IMR-90 (cell line): Measurements from ENCODE around the gene AJUBA. TPM values are rescaled to one million over a fixed set of nuclear protein-coding genes. Genes with fewer than 3 reads are reported as not detected.

Experiments used
- ATAC-seq: fragments of 200-7000 bp; cut with Tn5 transposase; 2 replicates; pipeline ENCODE4 v1.9.1; 2020; ENCODE audit warnings: low read depth, mild to moderate bottlenecking, moderate library complexity
- BruUV-seq: library from RNA; stranded (reverse); fragments of 400-500 nt; replicated peaks from 2 replicates; lab custom pipeline; 2021; lab: Mats Ljungman, UMichigan
- CTCF ChIA-PET: fragments of 300-600 bp; formaldehyde crosslinking; extraction: SDS; loops from one replicate; lab custom pipeline; 2021; ENCODE audit warnings: antibody characterized with exemption; lab: Yijun Ruan, JAX
- POLR2A ChIA-PET: fragments of 300-600 bp; sonication (Branson Sonifier 250); formaldehyde crosslinking; loops from one replicate; lab custom pipeline; 2022; ENCODE audit warnings: antibody characterized with exemption; ENCODE audit not compliant: unreplicated experiment; lab: Charles Lee
- DNase-seq: peaks from one replicate; pipeline ENCODE4 v3.0.0; 2013
- H2AFZ ChIP-seq: replicated peaks from 2 replicates; pipeline ENCODE3; 2013; ENCODE audit warnings: low read length, mild to moderate bottlenecking; ENCODE audit not compliant: poor library complexity
- H2AK5ac ChIP-seq: 2 replicates; pipeline ENCODE4 v1.6.1; 2013; ENCODE audit warnings: low read depth, low read length, inconsistent platforms
- H2AK9ac ChIP-seq: replicated peaks from 2 replicates; pipeline ENCODE3; 2013; ENCODE audit warnings: mild to moderate bottlenecking, low read depth, low read length, moderate library complexity; ENCODE audit not compliant: poor library complexity
- H2BK120ac ChIP-seq: 2 replicates; pipeline ENCODE4 v1.6.1; 2013; ENCODE audit warnings: low read depth, low read length, inconsistent platforms
- H2BK15ac ChIP-seq: 3 replicates; pipeline ENCODE4 v1.6.1; 2013; ENCODE audit warnings: low read depth, low read length, inconsistent platforms
- H2BK20ac ChIP-seq: 2 replicates; pipeline ENCODE4 v1.6.1; 2013; ENCODE audit warnings: low read depth, mild to moderate bottlenecking, inconsistent platforms, low read length, moderate library complexity
- H2BK5ac ChIP-seq: 2 replicates; pipeline ENCODE4 v1.6.1; 2013; ENCODE audit warnings: mild to moderate bottlenecking, low read depth, low read length, inconsistent platforms; ENCODE audit not compliant: poor library complexity, severe bottlenecking
- H3K14ac ChIP-seq: replicated peaks from 2 replicates; pipeline ENCODE4 v1.6.1; 2013; ENCODE audit warnings: low read depth, low read length, inconsistent platforms
- H3K18ac ChIP-seq: 2 replicates; pipeline ENCODE4 v1.6.1; 2013; ENCODE audit warnings: low read depth, low read length, control low read depth
- H3K23ac ChIP-seq: 2 replicates; pipeline ENCODE4 v1.6.1; 2013; ENCODE audit warnings: low read depth, low read length, inconsistent platforms
- H3K27ac ChIP-seq: 2 replicates; pipeline ENCODE4 v1.5.1; 2013; ENCODE audit warnings: mild to moderate bottlenecking, control low read depth, low read length; ENCODE audit not compliant: insufficient read depth
- H3K27me3 ChIP-seq: 2 replicates; pipeline ENCODE4 v1.6.1; 2013; ENCODE audit warnings: low read length; ENCODE audit not compliant: control insufficient read depth, insufficient read depth
- H3K36me3 ChIP-seq: 2 replicates; pipeline ENCODE4 v1.6.1; 2013; ENCODE audit warnings: low read length, mixed read lengths; ENCODE audit not compliant: control insufficient read depth, insufficient read depth
- H3K4ac ChIP-seq: 2 replicates; pipeline ENCODE4 v1.6.1; 2013; ENCODE audit warnings: low read depth, low read length, inconsistent platforms
- H3K4me1 ChIP-seq: 2 replicates; pipeline ENCODE4 v1.6.1; 2013; ENCODE audit warnings: low read length, mixed read lengths; ENCODE audit not compliant: control insufficient read depth, insufficient read depth
- H3K4me2 ChIP-seq: 2 replicates; pipeline ENCODE4 v1.6.1; 2013; ENCODE audit warnings: low read depth, mild to moderate bottlenecking, control low read depth, low read length, moderate library complexity
- H3K4me3 ChIP-seq: 2 replicates; pipeline ENCODE4 v1.5.1; 2013; ENCODE audit warnings: low read depth, mild to moderate bottlenecking, control low read depth, low read length, moderate library complexity; ENCODE audit not compliant: insufficient read depth
- H3K56ac ChIP-seq: 2 replicates; pipeline ENCODE4 v1.6.1; 2013; ENCODE audit warnings: low read length, inconsistent platforms; ENCODE audit not compliant: insufficient read depth; ENCODE audit errors: extremely low read depth
- H3K79me1 ChIP-seq, 2 experiments: 2 replicates each; pipeline ENCODE4 v1.6.1; 2013; ENCODE audit warnings: low read length in 2 of 2, inconsistent platforms in 1 of 2, low read depth in 1 of 2
- H3K9ac ChIP-seq: 2 replicates; pipeline ENCODE4 v1.6.1; 2013; ENCODE audit warnings: low read depth, low read length, control low read depth
- H3K9me1 ChIP-seq: 2 replicates; pipeline ENCODE4 v1.6.1; 2013; ENCODE audit warnings: low read length, inconsistent platforms; ENCODE audit not compliant: insufficient read depth
- H3K9me3 ChIP-seq: 2 replicates; pipeline ENCODE4 v1.6.1; 2013; ENCODE audit warnings: low read length; ENCODE audit not compliant: control insufficient read depth, insufficient read depth
- H4K20me1 ChIP-seq: 2 replicates; pipeline ENCODE4 v1.6.1; 2013; ENCODE audit warnings: low read length, inconsistent platforms; ENCODE audit not compliant: insufficient read depth
- H4K5ac ChIP-seq: 2 replicates; pipeline ENCODE4 v1.6.1; 2013; ENCODE audit warnings: mild to moderate bottlenecking, low read depth, low read length, control low read depth
- H4K8ac ChIP-seq, 2 experiments: 2 replicates each; pipeline ENCODE4 v1.6.1; 2013; ENCODE audit warnings: low read depth in 2 of 2, low read length in 2 of 2, control low read depth in 1 of 2, inconsistent platforms in 1 of 2
- H4K91ac ChIP-seq: 2 replicates; pipeline ENCODE4 v1.6.1; 2013; ENCODE audit warnings: low read depth, low read length, inconsistent platforms; ENCODE audit not compliant: insufficient read depth
- BHLHE40 ChIP-seq: fragments of 150-350 bp; IDR thresholded peaks from 2 replicates; pipeline ENCODE4 v1.6.1; 2016; ENCODE audit warnings: mild to moderate bottlenecking, low read depth, low read length
- CHD1 ChIP-seq: IDR thresholded peaks from 2 replicates; pipeline ENCODE4 v1.6.1; 2012; ENCODE audit warnings: low read depth, low read length, improper control_type of control experiment
- MAFK ChIP-seq: IDR thresholded peaks from 2 replicates; pipeline ENCODE4 v1.6.1; 2012; ENCODE audit warnings: low read depth, low read length, improper control_type of control experiment
- MAZ ChIP-seq: IDR thresholded peaks from 2 replicates; pipeline ENCODE4 v1.6.1; 2012; ENCODE audit warnings: low read depth, mild to moderate bottlenecking, low read length, improper control_type of control experiment, moderate library complexity, borderline replicate concordance
- MXI1 ChIP-seq: IDR thresholded peaks from 2 replicates; pipeline ENCODE4 v1.6.1; 2012; ENCODE audit warnings: low read depth, mild to moderate bottlenecking, low read length, moderate library complexity, borderline replicate concordance
- NFE2L2 ChIP-seq: fragments of 150-350 bp; IDR thresholded peaks from 2 replicates; pipeline ENCODE4 v1.6.1; 2016; ENCODE audit warnings: low read depth, mild to moderate bottlenecking, low read length
- POLR2A ChIP-seq: IDR thresholded peaks from 2 replicates; pipeline ENCODE4 v1.6.1; 2012; ENCODE audit warnings: mild to moderate bottlenecking, low read depth, low read length
- RAD21 ChIP-seq: IDR thresholded peaks from 2 replicates; pipeline ENCODE4 v1.6.1; 2012; ENCODE audit warnings: low read length, improper control_type of control experiment
- RCOR1 ChIP-seq: IDR thresholded peaks from 2 replicates; pipeline ENCODE4 v1.6.1; 2012; ENCODE audit warnings: mild to moderate bottlenecking, low read length, improper control_type of control experiment; ENCODE audit not compliant: insufficient replicate concordance
- RFX5 ChIP-seq: IDR thresholded peaks from 2 replicates; pipeline ENCODE4 v1.8.0; 2012; ENCODE audit warnings: low read depth, mild to moderate bottlenecking, low read length, moderate library complexity
- SMC3 ChIP-seq: fragments of 150-350 bp; IDR thresholded peaks from 2 replicates; pipeline ENCODE4 v1.6.1; 2016; ENCODE audit warnings: low read depth, mild to moderate bottlenecking, antibody characterized with exemption, low read length, moderate library complexity
- USF2 ChIP-seq: fragments of 150-350 bp; IDR thresholded peaks from 2 replicates; pipeline ENCODE4 v1.6.1; 2017; ENCODE audit warnings: mild to moderate bottlenecking, antibody characterized with exemption, low read length, low read depth
- WGBS, 2 experiments: methylation state at CpG; one replicate each; pipeline versions ENCODE4 v1.1.5 to v1.1.7; 2013; ENCODE audit warnings: missing lambda C conversion rate in 2 of 2; ENCODE audit not compliant: insufficient read length in 1 of 2; ENCODE audit errors: extremely low coverage in 2 of 2; 5-methylcytosine and 5-hydroxymethylcytosine counted together
- dilution Hi-C: fragments of 300-500 bp; cut with HindIII; formaldehyde crosslinking; loops from one replicate; pipeline ENCODE4 v1.14.3; 2018; ENCODE audit warnings: low sequenced_read_pairs; ENCODE audit not compliant: unreplicated experiment
- in situ Hi-C: fragments of 300-500 bp; cut with MboI; formaldehyde crosslinking; loops from 3 replicates; pipeline ENCODE4 v1.14.3; 2019; ENCODE audit warnings: low sequenced_read_pairs, inconsistent platforms, mixed read lengths
- intact Hi-C: fragments of 100-400 bp; cut with micrococcal nuclease; formaldehyde crosslinking; loops from 2 replicates; pipeline ENCODE4 v1.10.0; 2022
- polyA plus RNA-seq, 3 experiments: library from polyadenylated mRNA; depleted of rRNA; stranded (reverse); fragments of >200 nt; gene quantifications; 2 replicates each; pipeline ENCODE4 v1.2.3, GENCODE V29; 2012; ENCODE audit warnings: low replicate concordance in 1 of 3
- total RNA-seq: library from RNA; depleted of rRNA; stranded (reverse); fragments of >200 nt; gene quantifications from 2 replicates; pipeline ENCODE4 v1.2.3, GENCODE V29; 2012
- TF ChIP-seq, protein P1 (sequence below): fragments of 150-350 bp; IDR thresholded peaks from 2 replicates; pipeline ENCODE4 v1.6.1; 2016; ENCODE audit warnings: low read depth, mild to moderate bottlenecking, low read length, moderate library complexity, borderline replicate concordance

Gene AJUBA
- total and polyA plus RNA-seq, 2 of the 4 experiments (the other 2 are of a cell fraction), result 46.4 to 67.6 TPM

- TF ChIP-seq, protein P1, sequence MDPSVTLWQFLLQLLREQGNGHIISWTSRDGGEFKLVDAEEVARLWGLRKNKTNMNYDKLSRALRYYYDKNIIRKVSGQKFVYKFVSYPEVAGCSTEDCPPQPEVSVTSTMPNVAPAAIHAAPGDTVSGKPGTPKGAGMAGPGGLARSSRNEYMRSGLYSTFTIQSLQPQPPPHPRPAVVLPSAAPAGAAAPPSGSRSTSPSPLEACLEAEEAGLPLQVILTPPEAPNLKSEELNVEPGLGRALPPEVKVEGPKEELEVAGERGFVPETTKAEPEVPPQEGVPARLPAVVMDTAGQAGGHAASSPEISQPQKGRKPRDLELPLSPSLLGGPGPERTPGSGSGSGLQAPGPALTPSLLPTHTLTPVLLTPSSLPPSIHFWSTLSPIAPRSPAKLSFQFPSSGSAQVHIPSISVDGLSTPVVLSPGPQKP, result no peak
Observed at GRCh38 chr14:23021889-23022442, 39.6 kb upstream of the AJUBA start (continued).

GRCh38 chr14:23021434-23021833, 39.1 kb upstream of the AJUBA start:
- H3K4me3 ChIP-seq, result no peak overlapping the region
- POLR2A ChIA-PET, result no interaction called here
- BruUV-seq, result no TSS peak
- H3K23ac ChIP-seq, result no peak overlapping the region
- H2AK9ac ChIP-seq, result no peak overlapping the region
- no peak overlapping the region for H4K91ac ChIP-seq
- H4K5ac ChIP-seq, result no peak overlapping the region
- ATAC-seq (no peak), DNase-seq (no peak)
- peaks cover 13% of the 10 kb centered on the region for H3K36me3 ChIP-seq
- no peaks in the 10 kb centered on the region for H3K27me3 ChIP-seq
- no peak overlapping the region for H2BK120ac ChIP-seq
- 34% methylated on average over 4 of the region's 9 CpGs; no CpG with 5 or more reads in 1 of the 2 experiments for WGBS, 2 experiments
- peaks cover 9% of the 10 kb centered on the region for H3K9me1 ChIP-seq
- H3K56ac ChIP-seq, result no peak overlapping the region
- no peak overlapping the region for H2BK15ac ChIP-seq
- H3K79me1 ChIP-seq, result peaks cover 3 to 11% of the 10 kb centered on the region in 2 experiments; a peak in 2 of 4 replicates
- H3K18ac ChIP-seq, result no peak overlapping the region
- no peak overlapping the region for H2BK20ac ChIP-seq
- no peak overlapping the region; a peak in 1 of 4 replicates for H4K8ac ChIP-seq
- H2AK5ac ChIP-seq, result no peak overlapping the region
- in situ Hi-C loops (no loop called here), dilution Hi-C loops (no loop called here), intact Hi-C loops (no loop called here)
- H3K9ac ChIP-seq, result no peak overlapping the region
- peaks cover 11% of the 10 kb centered on the region for H3K4me1 ChIP-seq
- no peak overlapping the region for H2AFZ ChIP-seq
- peaks cover 9% of the 10 kb centered on the region for H4K20me1 ChIP-seq
- TF ChIP-seq SMC3 (no peak), BHLHE40 (no peak), NFE2L2 (no peak), RAD21 (no peak), RCOR1 (no peak), RFX5 (no peak), USF2 (no peak), MXI1 (no peak), CHD1 (no peak), POLR2A (no peak), MAZ (no peak), MAFK (no peak)
- TF ChIP-seq, protein P1, result no peak
- no peak overlapping the region for H3K27ac ChIP-seq
- H3K4ac ChIP-seq, result no peak overlapping the region
- H2BK5ac ChIP-seq, result no peak overlapping the region
- no peak overlapping the region for H3K14ac ChIP-seq
- no peak overlapping the region for H3K4me2 ChIP-seq
- no peaks in the 10 kb centered on the region for H3K9me3 ChIP-seq
- CTCF ChIA-PET, result interaction anchor here (1.5 kb wide), 1 partner anchor 13 kb away, joined by 3 read pairs; no protein-coding TSS in a partner anchor
